ENCODE measurements around the gene KIF26A.

DNA sequence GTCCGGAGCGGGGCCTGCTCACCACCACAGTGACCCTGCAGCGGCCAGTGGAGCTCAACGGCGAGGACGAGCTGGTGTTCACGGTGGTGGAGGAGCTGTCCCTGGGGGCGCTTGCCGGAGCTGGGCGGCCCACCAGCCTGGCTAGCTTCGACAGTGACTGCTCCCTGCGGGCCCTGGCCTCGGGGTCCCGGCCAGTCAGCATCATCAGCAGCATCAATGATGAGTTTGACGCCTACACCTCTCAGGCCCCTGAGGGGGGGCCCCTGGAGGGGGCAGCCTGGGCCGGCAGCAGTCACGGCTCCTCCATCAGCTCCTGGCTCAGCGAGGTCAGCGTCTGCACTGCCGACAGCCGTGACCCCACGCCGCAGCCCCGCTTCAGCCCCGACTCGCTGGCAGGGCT, 37.4 kb downstream of the KIF26A start:
- TF ChIP-seq, protein P1, sequence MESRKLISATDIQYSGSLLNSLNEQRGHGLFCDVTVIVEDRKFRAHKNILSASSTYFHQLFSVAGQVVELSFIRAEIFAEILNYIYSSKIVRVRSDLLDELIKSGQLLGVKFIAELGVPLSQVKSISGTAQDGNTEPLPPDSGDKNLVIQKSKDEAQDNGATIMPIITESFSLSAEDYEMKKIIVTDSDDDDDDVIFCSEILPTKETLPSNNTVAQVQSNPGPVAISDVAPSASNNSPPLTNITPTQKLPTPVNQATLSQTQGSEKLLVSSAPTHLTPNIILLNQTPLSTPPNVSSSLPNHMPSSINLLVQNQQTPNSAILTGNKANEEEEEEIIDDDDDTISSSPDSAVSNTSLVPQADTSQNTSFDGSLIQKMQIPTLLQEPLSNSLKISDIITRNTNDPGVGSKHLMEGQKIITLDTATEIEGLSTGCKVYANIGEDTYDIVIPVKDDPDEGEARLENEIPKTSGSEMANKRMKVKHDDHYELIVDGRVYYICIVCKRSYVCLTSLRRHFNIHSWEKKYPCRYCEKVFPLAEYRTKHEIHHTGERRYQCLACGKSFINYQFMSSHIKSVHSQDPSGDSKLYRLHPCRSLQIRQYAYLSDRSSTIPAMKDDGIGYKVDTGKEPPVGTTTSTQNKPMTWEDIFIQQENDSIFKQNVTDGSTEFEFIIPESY (IDR thresholded peaks at IDR 0.05; ENCODE audit: borderline replicate concordance, low read depth): no peak
- TF ChIP-seq SMC3 (IDR thresholded peaks at IDR 0.05; ENCODE audit: low read depth, low read length): no peak

All from SK-N-SH (cell line).